Adipocyte (in vitro differentiated cells): ENCODE data around the gene GATAD2A.
"Not testable (repeated sequence)": the region's sequence is repeated elsewhere in the genome, so short reads cannot be mapped to it uniquely, and the experiment has no call there.

Experiments
- DNase-seq: peaks from one replicate; pipeline ENCODE4 v3.0.0-alpha.2; 2015; ENCODE audit warnings: low read depth
- H3K27me3 ChIP-seq: replicated peaks from 2 replicates; pipeline ENCODE4 v1.7.0; 2013; ENCODE audit warnings: mild to moderate bottlenecking, low read length, moderate library complexity; ENCODE audit not compliant: control insufficient read depth, insufficient read depth
- H3K36me3 ChIP-seq: 2 replicates; pipeline ENCODE4 v1.7.0; 2013; ENCODE audit warnings: low read length, mild to moderate bottlenecking, moderate library complexity; ENCODE audit not compliant: control insufficient read depth, insufficient read depth, severe bottlenecking
- H3K4me1 ChIP-seq: 2 replicates; pipeline ENCODE4 v1.7.0; 2013; ENCODE audit warnings: mild to moderate bottlenecking, low read length, moderate library complexity; ENCODE audit not compliant: control insufficient read depth, insufficient read depth
- H3K4me3 ChIP-seq: 2 replicates; pipeline ENCODE4 v1.7.0; 2013; ENCODE audit warnings: mild to moderate bottlenecking, low read length, moderate library complexity
- H3K9ac ChIP-seq: 2 replicates; pipeline ENCODE4 v1.7.0; 2013; ENCODE audit warnings: mild to moderate bottlenecking, low read length, moderate library complexity
- H3K9me3 ChIP-seq: 2 replicates; pipeline ENCODE4 v1.7.0; 2013; ENCODE audit warnings: mild to moderate bottlenecking, low read length, moderate library complexity; ENCODE audit not compliant: control insufficient read depth

GATAD2A gene

GRCh38 chr19:19444681-19445155 is 39.2 kb downstream of the GATAD2A start:
- Histone ChIP-seq H3K9me3 (no peaks in the 10 kb centered on the region), H3K36me3 (peaks cover 7% of the 10 kb centered on the region), H3K9ac (no peak overlapping the region), H3K27me3 (no peaks in the 10 kb centered on the region), H3K4me1 (peaks cover 21% of the 10 kb centered on the region), H3K4me3 (no peak overlapping the region)
- no peak for DNase-seq

GRCh38 chr19:19445288-19445687 is 39.8 kb downstream of the GATAD2A start:
- Histone ChIP-seq H3K9me3 (no peaks in the 10 kb centered on the region), H3K9ac (no peak overlapping the region), H3K4me3 (no peak overlapping the region), H3K27me3 (no peaks in the 10 kb centered on the region), H3K4me1 (peaks cover 21% of the 10 kb centered on the region), H3K36me3 (peaks cover 7% of the 10 kb centered on the region)
- DNase-seq = no peak

- no peak overlapping the region for H3K4me3 ChIP-seq
- H3K9ac ChIP-seq = no peak overlapping the region
- H3K4me1 ChIP-seq = peaks cover 21% of the 10 kb centered on the region
- H3K27me3 ChIP-seq = no peaks in the 10 kb centered on the region
- peaks cover 7% of the 10 kb centered on the region for H3K36me3 ChIP-seq
- no peaks in the 10 kb centered on the region for H3K9me3 ChIP-seq
- DNase-seq = no peak
These were observed 40.5 kb downstream of the GATAD2A start for GRCh38 chr19:19445911-19446361.

GRCh38 chr19:19446655-19447437 is 41.4 kb downstream of the GATAD2A start:
- Histone ChIP-seq H3K4me1 (peaks cover 21% of the 10 kb centered on the region), H3K36me3 (peaks cover 7% of the 10 kb centered on the region), H3K27me3 (no peaks in the 10 kb centered on the region), H3K9ac (no peak overlapping the region), H3K4me3 (no peak overlapping the region), H3K9me3 (no peaks in the 10 kb centered on the region)
- DNase-seq = no peak

GRCh38 chr19:19447536-19448237 is 42.2 kb downstream of the GATAD2A start:
- H3K4me3 ChIP-seq = no peak overlapping the region
- H3K9ac ChIP-seq = no peak overlapping the region
- peaks cover 21% of the 10 kb centered on the region for H3K4me1 ChIP-seq
- no peaks in the 10 kb centered on the region for H3K9me3 ChIP-seq
- no peak for DNase-seq
- no peaks in the 10 kb centered on the region for H3K27me3 ChIP-seq
- H3K36me3 ChIP-seq = peaks cover 7% of the 10 kb centered on the region

GRCh38 chr19:19448238-19448544 is 42.7 kb downstream of the GATAD2A start:
- DNase-seq = no peak
- Histone ChIP-seq H3K27me3 (no peaks in the 10 kb centered on the region), H3K4me3 (no peak overlapping the region), H3K36me3 (peaks cover 7% of the 10 kb centered on the region), H3K9me3 (no peaks in the 10 kb centered on the region), H3K9ac (no peak overlapping the region), H3K4me1 (peaks cover 21% of the 10 kb centered on the region)

GRCh38 chr19:19451429-19452242 is 46.2 kb downstream of the GATAD2A start:
- no peak overlapping the region for H3K4me3 ChIP-seq
- H3K9me3 ChIP-seq = no peaks in the 10 kb centered on the region
- no peaks in the 10 kb centered on the region for H3K27me3 ChIP-seq
- peaks cover 6% of the 10 kb centered on the region for H3K4me1 ChIP-seq
- no peak for DNase-seq
- no peak overlapping the region for H3K9ac ChIP-seq
- no peaks in the 10 kb centered on the region for H3K36me3 ChIP-seq

GRCh38 chr19:19452243-19453124 is 47.0 kb downstream of the GATAD2A start:
- H3K36me3 ChIP-seq = peaks cover 2% of the 10 kb centered on the region
- H3K9me3 ChIP-seq = no peaks in the 10 kb centered on the region
- H3K27me3 ChIP-seq = no peaks in the 10 kb centered on the region
- no peak overlapping the region for H3K4me3 ChIP-seq
- no peak overlapping the region for H3K9ac ChIP-seq
- H3K4me1 ChIP-seq = no peaks in the 10 kb centered on the region
- no peak for DNase-seq

- no peaks in the 10 kb centered on the region for H3K27me3 ChIP-seq
- H3K36me3 ChIP-seq = peaks cover 2% of the 10 kb centered on the region
- H3K9me3 ChIP-seq = no peaks in the 10 kb centered on the region
- no peak for DNase-seq
- no peak overlapping the region for H3K4me3 ChIP-seq
- H3K9ac ChIP-seq = no peak overlapping the region
- peaks cover 3% of the 10 kb centered on the region for H3K4me1 ChIP-seq
These were observed 47.6 kb downstream of the GATAD2A start for GRCh38 chr19:19453125-19453454.

GRCh38 chr19:19455166-19455919 is 49.9 kb downstream of the GATAD2A start:
- H3K36me3 ChIP-seq, H3K27me3 ChIP-seq, H3K9me3 ChIP-seq, H3K4me3 ChIP-seq, DNase-seq, H3K9ac ChIP-seq: not testable (repeated sequence)
- peaks cover 24% of the 10 kb centered on the region for H3K4me1 ChIP-seq
